ENCODE results near the gene MRPL12.
"Not testable (repeated sequence)": the region's sequence is repeated elsewhere in the genome, so short reads cannot be mapped to it uniquely, and the experiment has no call there.

MRPL12 gene

GRCh38 chr17:81702934-81703746 is at the start of gene MRPL12:
Gene MRPL12, plus strand, starts transcription at chr17:81703367. Its CDS starts 135 bp downstream, at chr17:81703502.
- DNase-seq (ENCODE audit: low read depth) = peak; percentile 86

GRCh38 chr17:81655378-81656117 is 47.6 kb upstream of the MRPL12 start:
- no peak for DNase-seq (ENCODE audit: low read depth)

- DNase-seq (ENCODE audit: low read depth) = no peak
Observed at GRCh38 chr17:81656118-81656743, 46.9 kb upstream of the MRPL12 start, which contains the start of gene PDE6G. Gene PDE6G, minus strand, starts transcription at chr17:81656542. Its CDS starts 3,237 bp downstream, at chr17:81653305.

GRCh38 chr17:81656835-81657234 is 46.3 kb upstream of the MRPL12 start:
- DNase-seq (ENCODE audit: low read depth) = no peak

GRCh38 chr17:81659038-81659437 is 44.1 kb upstream of the MRPL12 start:
- no peak for DNase-seq (ENCODE audit: low read depth)

GRCh38 chr17:81660441-81660840 is 42.7 kb upstream of the MRPL12 start:
- no peak for DNase-seq (ENCODE audit: low read depth)

GRCh38 chr17:81662002-81662401 is 41.2 kb upstream of the MRPL12 start:
- DNase-seq (ENCODE audit: low read depth) = no peak

GRCh38 chr17:81664051-81664470 is 39.1 kb upstream of the MRPL12 start:
- no peak for DNase-seq (ENCODE audit: low read depth)

- no peak for DNase-seq (ENCODE audit: low read depth)
Observed at GRCh38 chr17:81665205-81666091, 37.7 kb upstream of the MRPL12 start.

- no peak for DNase-seq (ENCODE audit: low read depth)
Observed at GRCh38 chr17:81666092-81666341, 37.1 kb upstream of the MRPL12 start.

GRCh38 chr17:81666342-81667191 is 36.6 kb upstream of the MRPL12 start, which contains the start of the genes CCDC137 and OXLD1:
Gene CCDC137, plus strand, starts transcription at chr17:81666737. Its CDS starts 30 bp downstream, at chr17:81666767.
Gene OXLD1, minus strand, starts transcription at chr17:81666605. Its CDS starts 28 bp downstream, at chr17:81666577.
- DNase-seq (ENCODE audit: low read depth) = peak; percentile 84

GRCh38 chr17:81667754-81668153 is 35.4 kb upstream of the MRPL12 start:
- DNase-seq (ENCODE audit: low read depth) = no peak

- DNase-seq (ENCODE audit: low read depth) = no peak
Observed at GRCh38 chr17:81672504-81672903, 30.7 kb upstream of the MRPL12 start.

- DNase-seq (ENCODE audit: low read depth) = no peak
Observed at GRCh38 chr17:81672954-81673353, 30.2 kb upstream of the MRPL12 start.

- DNase-seq (ENCODE audit: low read depth) = no peak
Observed at GRCh38 chr17:81673561-81674258, 29.5 kb upstream of the MRPL12 start.

- DNase-seq (ENCODE audit: low read depth) = not testable (repeated sequence)
Observed at GRCh38 chr17:81675515-81676221, 27.5 kb upstream of the MRPL12 start.

- no peak for DNase-seq (ENCODE audit: low read depth)
Observed at GRCh38 chr17:81676906-81677305, 26.3 kb upstream of the MRPL12 start.

GRCh38 chr17:81680150-81680549 is 23.0 kb upstream of the MRPL12 start:
- no peak for DNase-seq (ENCODE audit: low read depth)

GRCh38 chr17:81681672-81682071 is 21.5 kb upstream of the MRPL12 start:
- no peak for DNase-seq (ENCODE audit: low read depth)
